Measurements from ENCODE around the gene CLEC16A. TPM values are rescaled to one million over a fixed set of nuclear protein-coding genes. Genes with fewer than 3 reads are reported as not detected.
A peak's percentile ranks its signal among the peaks of the same experiment; 100 is the strongest.

The CLEC16A gene
- total and polyA plus RNA-seq, 9 of the 15 experiments (the other 6 are each of a cell fraction or from before 2014, with no cell fraction given): 1.00 to 22.3 (median 10.0) TPM

- no peak for TF ChIP-seq EWSR1 (IDR thresholded peaks at IDR 0.05; ENCODE audit: borderline replicate concordance, low read depth, partially characterized antibody)
- TF ChIP-seq TRIM25 (IDR thresholded peaks at IDR 0.05; ENCODE audit: borderline replicate concordance): no peak
- TF ChIP-seq ZBTB34 (CRISPR knock-in tag; IDR thresholded peaks at IDR 0.05): no peak
- TF ChIP-seq ATF7 (IDR thresholded peaks at IDR 0.05): peak; percentile 80
- no peak for TF ChIP-seq SMARCA5 (IDR thresholded peaks at IDR 0.05)
- TF ChIP-seq ARID3B (CRISPR knock-in tag; IDR thresholded peaks at IDR 0.05; ENCODE audit: borderline replicate concordance): no peak
- no peak for TF ChIP-seq TBP (optimal IDR thresholded peaks at IDR 0.05; ENCODE audit: low read depth, low read length)
- no peak for TF ChIP-seq ILK (tag; IDR thresholded peaks at IDR 0.05; ENCODE audit: borderline replicate concordance, low read depth)
- TF ChIP-seq PTTG1 (tag; IDR thresholded peaks at IDR 0.05; ENCODE audit: low read depth): no peak
- TF ChIP-seq MEIS2 (IDR thresholded peaks at IDR 0.05; ENCODE audit: partially characterized antibody): peak; percentile 59
- no peak for TF ChIP-seq MEF2A (IDR thresholded peaks at IDR 0.05; ENCODE audit: control insufficient read depth, low read depth, low read length)
- TF ChIP-seq GTF3C2 (IDR thresholded peaks at IDR 0.05; ENCODE audit: borderline replicate concordance, extremely low read depth, insufficient read length): no peak
- no peak for TF ChIP-seq RFX1 (IDR thresholded peaks at IDR 0.05)
- peak; percentile 67; the same call in 1 of the 2 replicates for TF ChIP-seq SMARCA4 (IDR thresholded peaks at IDR 0.05)
- no peak for TF ChIP-seq ZBTB1 (CRISPR knock-in tag; IDR thresholded peaks at IDR 0.05; ENCODE audit: borderline replicate concordance, low read depth)
- TF ChIP-seq SMARCC2 (IDR thresholded peaks at IDR 0.05; ENCODE audit: low read depth): peak; percentile 66; the same call in 1 of the 2 replicates
- no peak for TF ChIP-seq NFATC3 (IDR thresholded peaks at IDR 0.05)
- no peak for TF ChIP-seq ZBTB12 (CRISPR knock-in tag; IDR thresholded peaks at IDR 0.05)
- TF ChIP-seq HLTF (IDR thresholded peaks at IDR 0.05): no peak
- no peak for TF ChIP-seq ZNF668 (CRISPR knock-in tag; IDR thresholded peaks at IDR 0.05)
Observed at GRCh38 chr16:10957771-10958482, 13.6 kb downstream of the CLEC16A start (continued).

All from K562 (cell line).